Gastrocnemius medialis (tissue), 4 donors: ENCODE results near the gene NEIL1.
"Not testable (repeated sequence)": the region's sequence is repeated elsewhere in the genome, so short reads cannot be mapped to it uniquely, and the experiment has no call there.

ENCODE experiments used
- CTCF ChIP-seq, 5 experiments: fragments of 450-650 bp in 3 of 5; fragments of 200-600 bp in 2 of 5; sonication (generic) in 2 of 5; IDR thresholded peaks in 4 of 5; conservative IDR thresholded peaks in 1 of 5; 1 replicate in 4 of 5; 2 replicates in 1 of 5; pipeline ENCODE4 v1.5.1; 2016 to 2019; ENCODE audit warnings: antibody characterized with exemption in 5 of 5, mild to moderate bottlenecking in 3 of 5, moderate library complexity in 3 of 5
- POLR2A ChIP-seq, 2 donors: fragments of 450-650 bp; IDR thresholded peaks; one replicate each; pipeline ENCODE4 v1.6.1; 2017; ENCODE audit warnings: antibody characterized with exemption in 2 of 2, mild to moderate bottlenecking in 2 of 2, moderate library complexity in 2 of 2

- TF ChIP-seq CTCF (IDR thresholded peaks at IDR 0.05 in 4 of 5, conservative IDR thresholded peaks at IDR 0.05 in 1 of 5); POLR2A (IDR thresholded peaks at IDR 0.05): not testable (repeated sequence)
Measured at GRCh38 chr15:75319231-75319897, 27.5 kb upstream of the NEIL1 start.
